Measurements from ENCODE around the gene DEPDC7.

GRCh38 chr11:32985600-32985999 is 30.1 kb upstream of the DEPDC7 start:
- TF ChIP-seq CTCF (IDR thresholded peaks at IDR 0.05) (no peak), ZFX (IDR thresholded peaks at IDR 0.05; ENCODE audit: borderline replicate concordance) (no peak)
